HepG2 (cell line): ENCODE data around the gene CIB2. TPM values are rescaled to one million over a fixed set of nuclear protein-coding genes. Genes with fewer than 3 reads are reported as not detected.

Source experiments
- CCDC6 ChIP-seq: sonication (generic); formaldehyde crosslinking; IDR thresholded peaks from 2 replicates; pipeline ENCODE4 v1.8.1; 2022; ENCODE audit warnings: mild to moderate bottlenecking, missing genetic modification reagents, moderate library complexity
- CREM ChIP-seq, 2 experiments: sonication (generic) in 1 of 2; formaldehyde crosslinking in 1 of 2; IDR thresholded peaks; 2 replicates each; pipeline versions ENCODE4 v1.4.0 to v1.6.1; 2016 to 2020; ENCODE audit warnings: antibody characterized with exemption in 1 of 2, mild to moderate bottlenecking in 1 of 2, missing genetic modification reagents in 1 of 2
- EED ChIP-seq: sonication (generic); formaldehyde crosslinking; IDR thresholded peaks from 2 replicates; pipeline ENCODE4 v1.5.0; 2020; ENCODE audit warnings: mild to moderate bottlenecking, missing genetic modification reagents
- IRX3 ChIP-seq: sonication (generic); formaldehyde crosslinking; IDR thresholded peaks from 2 replicates; pipeline ENCODE4 v1.8.1; 2023; ENCODE audit warnings: mild to moderate bottlenecking, low read depth, missing genetic modification reagents, borderline replicate concordance
- KDM6A ChIP-seq: IDR thresholded peaks from 2 replicates; pipeline ENCODE4 v1.6.1; 2016; ENCODE audit warnings: low read depth
- KLF16 ChIP-seq, 2 experiments: sonication (generic) in 1 of 2; formaldehyde crosslinking in 1 of 2; IDR thresholded peaks; 2 replicates each; pipeline versions ENCODE4 v1.6.1 to v1.8.0; 2016 to 2023; ENCODE audit warnings: missing genetic modification reagents in 2 of 2, missing compliant biosample characterization in 1 of 2
- MIER3 ChIP-seq: IDR thresholded peaks from 2 replicates; pipeline ENCODE4 v1.6.1; 2016; ENCODE audit warnings: missing compliant biosample characterization, borderline replicate concordance
- MXD4 ChIP-seq: IDR thresholded peaks from 2 replicates; pipeline ENCODE4 v1.6.1; 2016; ENCODE audit warnings: mild to moderate bottlenecking, missing biosample characterization, missing genetic modification reagents
- NKX3-1 ChIP-seq: sonication (generic); formaldehyde crosslinking; IDR thresholded peaks from 2 replicates; pipeline ENCODE4 v1.5.0; 2020; ENCODE audit warnings: missing genetic modification reagents
- ONECUT2 ChIP-seq: sonication (generic); formaldehyde crosslinking; IDR thresholded peaks from 2 replicates; pipeline ENCODE4 v1.4.0; 2020; ENCODE audit warnings: missing genetic modification reagents
- SAFB2 ChIP-seq: sonication (generic); formaldehyde crosslinking; IDR thresholded peaks from 2 replicates; pipeline ENCODE4 v1.5.1; 2020; ENCODE audit warnings: missing genetic modification reagents, low read depth, mild to moderate bottlenecking, borderline replicate concordance
- SMAD9 ChIP-seq: sonication (generic); formaldehyde crosslinking; IDR thresholded peaks from 2 replicates; pipeline ENCODE4 v1.5.1; 2020; ENCODE audit warnings: mild to moderate bottlenecking, missing genetic modification reagents
- SP2 ChIP-seq: sonication (generic); formaldehyde crosslinking; IDR thresholded peaks from 2 replicates; pipeline ENCODE4 v1.5.1; 2020; ENCODE audit warnings: mild to moderate bottlenecking, missing genetic modification reagents
- TEAD2 ChIP-seq: sonication (generic); formaldehyde crosslinking; IDR thresholded peaks from 2 replicates; pipeline ENCODE4 v1.9.0; 2021; ENCODE audit warnings: missing genetic modification reagents
- ZNF224 ChIP-seq: sonication (generic); formaldehyde crosslinking; IDR thresholded peaks from 2 replicates; pipeline ENCODE4 v1.5.0; 2020; ENCODE audit warnings: mild to moderate bottlenecking, missing genetic modification reagents
- ZNF256 ChIP-seq: sonication (generic); formaldehyde crosslinking; conservative IDR thresholded peaks from 2 replicates; pipeline ENCODE4 v1.4.0; 2020; ENCODE audit warnings: missing genetic modification reagents
- ZNF44 ChIP-seq: sonication (generic); formaldehyde crosslinking; IDR thresholded peaks from 2 replicates; pipeline ENCODE4 v1.5.1; 2020; ENCODE audit warnings: mild to moderate bottlenecking, missing genetic modification reagents
- ZNF558 ChIP-seq: sonication (generic); formaldehyde crosslinking; IDR thresholded peaks from 2 replicates; pipeline ENCODE4 v1.9.0; 2022; ENCODE audit warnings: mild to moderate bottlenecking, missing genetic modification reagents, borderline replicate concordance
- ZNF572 ChIP-seq: sonication (generic); formaldehyde crosslinking; IDR thresholded peaks from 2 replicates; pipeline ENCODE4 v1.5.1; 2020; ENCODE audit warnings: mild to moderate bottlenecking, missing genetic modification reagents
- polyA plus RNA-seq, 8 experiments: library from polyadenylated mRNA; depleted of rRNA in 3 of 8; stranded (reverse) in 7 of 8; unstranded in 1 of 8; fragments of >200 nt; fragmentation: Illumina TruSeq in 4 of 8; extraction: Trizol in 4 of 8; gene quantifications; 2 replicates each; pipeline versions ENCODE4 v1.2.1 to v1.2.3, GENCODE V29; 2011 to 2016; ENCODE audit warnings: low read depth in 4 of 8, missing spikeins in 1 of 8, mixed read lengths in 1 of 8; ENCODE audit not compliant: insufficient read depth in 1 of 8
- total RNA-seq, 5 experiments: library from RNA; depleted of rRNA; stranded (reverse); fragments of >200 nt; fragmentation: Illumina TruSeq; extraction: Trizol; gene quantifications; 2 replicates each; pipeline ENCODE4 v1.2.3, GENCODE V29; 2016; ENCODE audit warnings: low read depth in 1 of 5
- TF ChIP-seq, protein P1 (sequence below): sonication (generic); formaldehyde crosslinking; IDR thresholded peaks from 2 replicates; pipeline ENCODE4 v1.4.0; 2020; ENCODE audit warnings: missing genetic modification reagents; ENCODE audit errors: not compliant biosample characterization
- TF ChIP-seq, protein P2 (sequence below): sonication (generic); formaldehyde crosslinking; conservative IDR thresholded peaks from 2 replicates; pipeline ENCODE4 v1.4.0; 2020; ENCODE audit warnings: mild to moderate bottlenecking, missing genetic modification reagents, moderate library complexity
- TF ChIP-seq, protein P3 (sequence below): IDR thresholded peaks from 2 replicates; pipeline ENCODE4 v1.6.1; 2016

The CIB2 gene
- total and polyA plus RNA-seq, 2 of the 13 experiments (the other 11 are each of a cell fraction or from before 2014, with no cell fraction given): 1.4 to 1.5 TPM

DNA sequence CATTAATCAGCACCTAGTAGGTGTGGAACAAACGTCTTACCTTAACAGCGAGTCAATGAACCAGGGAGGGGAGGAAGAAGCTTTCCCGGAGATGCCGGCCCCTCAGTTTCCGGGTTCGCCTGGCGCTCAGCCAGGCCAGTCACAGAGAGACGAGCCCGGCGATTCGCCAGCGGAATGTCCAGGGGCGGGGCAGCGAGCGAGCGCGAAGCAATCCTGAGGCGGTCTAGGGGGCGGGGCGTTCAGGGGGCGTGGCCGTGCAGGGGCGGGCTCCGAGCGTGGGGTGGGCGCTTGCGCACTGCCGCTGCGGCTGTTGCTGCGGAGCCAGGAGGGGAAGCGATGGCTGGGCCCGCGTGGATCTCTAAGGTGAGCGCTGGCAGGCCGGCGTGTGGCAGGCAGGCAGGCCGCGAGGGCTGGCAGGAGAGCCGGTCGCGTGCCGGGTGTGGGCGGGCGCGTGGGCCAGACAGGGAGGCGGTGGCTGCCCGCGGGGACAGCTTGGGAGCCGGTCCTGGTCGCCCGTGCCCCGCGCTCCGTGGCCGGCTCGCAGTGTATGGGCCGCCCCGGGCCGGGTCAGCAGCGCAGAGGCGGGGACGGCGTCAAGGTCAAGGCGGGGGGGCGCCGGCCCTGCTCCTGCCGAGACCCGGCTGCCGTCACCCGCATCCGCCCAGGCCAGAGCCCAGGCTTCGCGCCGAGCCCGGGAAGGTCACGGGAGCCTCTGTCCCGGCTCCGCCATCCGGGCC lies 18.0 kb upstream of the CIB2 start, which contains the start of gene IDH3A (continued):
- TF ChIP-seq, protein P1, sequence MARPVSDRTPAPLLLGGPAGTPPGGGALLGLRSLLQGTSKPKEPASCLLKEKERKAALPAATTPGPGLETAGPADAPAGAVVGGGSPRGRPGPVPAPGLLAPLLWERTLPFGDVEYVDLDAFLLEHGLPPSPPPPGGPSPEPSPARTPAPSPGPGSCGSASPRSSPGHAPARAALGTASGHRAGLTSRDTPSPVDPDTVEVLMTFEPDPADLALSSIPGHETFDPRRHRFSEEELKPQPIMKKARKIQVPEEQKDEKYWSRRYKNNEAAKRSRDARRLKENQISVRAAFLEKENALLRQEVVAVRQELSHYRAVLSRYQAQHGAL (CRISPR knock-in tag): no peak
- TF ChIP-seq CCDC6 (CRISPR knock-in tag): peak; percentile 86; the same call in 1 of the 2 replicates
- no peak for TF ChIP-seq MIER3
- no peak for TF ChIP-seq IRX3
- TF ChIP-seq ZNF572 (CRISPR knock-in tag): no peak
- TF ChIP-seq MXD4: peak; percentile 86
- TF ChIP-seq CREM (IDR thresholded peaks at IDR 0.05): no peak
- TF ChIP-seq CREM (CRISPR knock-in tag; IDR thresholded peaks at IDR 0.05): no peak
- TF ChIP-seq ONECUT2 (CRISPR knock-in tag): no peak
- TF ChIP-seq TEAD2: no peak
- peak; percentile 74; the same call in 1 of the 2 replicates for TF ChIP-seq SP2 (CRISPR knock-in tag)
- TF ChIP-seq, protein P2, sequence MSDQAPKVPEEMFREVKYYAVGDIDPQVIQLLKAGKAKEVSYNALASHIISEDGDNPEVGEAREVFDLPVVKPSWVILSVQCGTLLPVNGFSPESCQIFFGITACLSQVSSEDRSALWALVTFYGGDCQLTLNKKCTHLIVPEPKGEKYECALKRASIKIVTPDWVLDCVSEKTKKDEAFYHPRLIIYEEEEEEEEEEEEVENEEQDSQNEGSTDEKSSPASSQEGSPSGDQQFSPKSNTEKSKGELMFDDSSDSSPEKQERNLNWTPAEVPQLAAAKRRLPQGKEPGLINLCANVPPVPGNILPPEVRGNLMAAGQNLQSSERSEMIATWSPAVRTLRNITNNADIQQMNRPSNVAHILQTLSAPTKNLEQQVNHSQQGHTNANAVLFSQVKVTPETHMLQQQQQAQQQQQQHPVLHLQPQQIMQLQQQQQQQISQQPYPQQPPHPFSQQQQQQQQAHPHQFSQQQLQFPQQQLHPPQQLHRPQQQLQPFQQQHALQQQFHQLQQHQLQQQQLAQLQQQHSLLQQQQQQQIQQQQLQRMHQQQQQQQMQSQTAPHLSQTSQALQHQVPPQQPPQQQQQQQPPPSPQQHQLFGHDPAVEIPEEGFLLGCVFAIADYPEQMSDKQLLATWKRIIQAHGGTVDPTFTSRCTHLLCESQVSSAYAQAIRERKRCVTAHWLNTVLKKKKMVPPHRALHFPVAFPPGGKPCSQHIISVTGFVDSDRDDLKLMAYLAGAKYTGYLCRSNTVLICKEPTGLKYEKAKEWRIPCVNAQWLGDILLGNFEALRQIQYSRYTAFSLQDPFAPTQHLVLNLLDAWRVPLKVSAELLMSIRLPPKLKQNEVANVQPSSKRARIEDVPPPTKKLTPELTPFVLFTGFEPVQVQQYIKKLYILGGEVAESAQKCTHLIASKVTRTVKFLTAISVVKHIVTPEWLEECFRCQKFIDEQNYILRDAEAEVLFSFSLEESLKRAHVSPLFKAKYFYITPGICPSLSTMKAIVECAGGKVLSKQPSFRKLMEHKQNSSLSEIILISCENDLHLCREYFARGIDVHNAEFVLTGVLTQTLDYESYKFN (CRISPR knock-in tag): 0 out of 2 replicates have a peak, but pooled peaks have one; percentile 11
- no peak for TF ChIP-seq ZNF256 (CRISPR knock-in tag)
- TF ChIP-seq, protein P3, sequence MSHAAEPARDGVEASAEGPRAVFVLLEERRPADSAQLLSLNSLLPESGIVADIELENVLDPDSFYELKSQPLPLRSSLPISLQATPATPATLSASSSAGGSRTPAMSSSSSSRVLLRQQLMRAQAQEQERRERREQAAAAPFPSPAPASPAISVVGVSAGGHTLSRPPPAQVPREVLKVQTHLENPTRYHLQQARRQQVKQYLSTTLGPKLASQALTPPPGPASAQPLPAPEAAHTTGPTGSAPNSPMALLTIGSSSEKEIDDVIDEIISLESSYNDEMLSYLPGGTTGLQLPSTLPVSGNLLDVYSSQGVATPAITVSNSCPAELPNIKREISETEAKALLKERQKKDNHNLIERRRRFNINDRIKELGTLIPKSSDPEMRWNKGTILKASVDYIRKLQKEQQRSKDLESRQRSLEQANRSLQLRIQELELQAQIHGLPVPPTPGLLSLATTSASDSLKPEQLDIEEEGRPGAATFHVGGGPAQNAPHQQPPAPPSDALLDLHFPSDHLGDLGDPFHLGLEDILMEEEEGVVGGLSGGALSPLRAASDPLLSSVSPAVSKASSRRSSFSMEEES: no peak
- TF ChIP-seq SAFB2 (CRISPR knock-in tag): no peak
- no peak for TF ChIP-seq ZNF224 (CRISPR knock-in tag)
- no peak for TF ChIP-seq KLF16 (CRISPR knock-in tag; IDR thresholded peaks at IDR 0.05)
- TF ChIP-seq SMAD9: no peak
- no peak for TF ChIP-seq KDM6A (CRISPR knock-in tag)
- TF ChIP-seq NKX3-1 (CRISPR knock-in tag): no peak
- TF ChIP-seq ZNF558 (CRISPR knock-in tag): peak; percentile 64; the same call in 1 of the 2 replicates
- no peak for TF ChIP-seq EED (CRISPR knock-in tag)
- no peak for TF ChIP-seq ZNF44 (CRISPR knock-in tag)
